COLO829 (cell line): Measurements from ENCODE around the gene COL19A1.
"Not testable (repeated sequence)": the region's sequence is repeated elsewhere in the genome, so short reads cannot be mapped to it uniquely, and the experiment has no call there.

ENCODE experiments used
- DNase-seq: peaks from one replicate; pipeline ENCODE4 v3.0.0; 2012; ENCODE audit warnings: low spot score

COL19A1 gene

DNA sequence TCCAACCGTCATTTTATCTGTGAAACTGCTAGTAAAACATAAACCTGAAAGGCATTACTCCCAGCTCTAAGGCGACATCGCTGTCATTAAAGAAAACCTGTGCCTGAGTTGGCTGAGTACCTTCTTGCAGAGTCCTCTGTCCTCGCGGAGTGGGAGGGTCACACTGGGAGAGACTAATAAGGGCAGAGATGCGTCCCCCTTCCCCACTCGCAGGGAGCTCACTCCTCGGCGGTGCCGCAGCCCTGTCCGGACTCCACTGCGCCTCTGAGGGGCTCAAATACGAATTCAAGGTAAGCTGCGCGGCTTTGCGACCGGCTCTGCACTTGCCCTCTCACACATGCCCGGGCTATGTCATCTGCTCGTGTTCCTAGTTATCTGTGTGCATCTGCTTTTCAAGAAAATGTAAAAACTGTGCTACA lies at the start of gene COL19A1:
TSS of gene COL19A1 (plus strand) at position 206 of the 419 bp plus-strand sequence. CDS start 13,012 bp downstream, outside the sequence.
- DNase-seq, result no peak

DNA sequence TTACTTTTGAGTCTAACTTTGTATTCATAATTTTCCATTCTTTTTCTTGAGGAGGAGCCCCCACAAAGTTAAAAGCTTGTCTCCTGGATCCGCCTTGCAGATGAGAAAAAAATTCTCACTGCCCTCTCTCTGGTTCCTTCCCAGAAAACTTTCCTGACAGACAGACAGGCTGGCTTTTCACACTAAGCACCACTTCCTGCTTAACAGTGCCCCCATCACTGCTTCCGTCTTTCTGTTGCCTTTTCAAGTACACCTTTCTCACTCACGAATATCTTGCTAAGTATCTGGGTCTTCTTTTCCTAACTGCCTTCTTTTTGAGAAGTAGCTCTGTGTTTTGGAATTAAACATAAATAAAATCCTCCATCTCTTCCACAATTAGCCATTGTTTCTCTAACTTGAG lies 49.8 kb upstream of the COL19A1 start:
- DNase-seq, result no peak

DNA sequence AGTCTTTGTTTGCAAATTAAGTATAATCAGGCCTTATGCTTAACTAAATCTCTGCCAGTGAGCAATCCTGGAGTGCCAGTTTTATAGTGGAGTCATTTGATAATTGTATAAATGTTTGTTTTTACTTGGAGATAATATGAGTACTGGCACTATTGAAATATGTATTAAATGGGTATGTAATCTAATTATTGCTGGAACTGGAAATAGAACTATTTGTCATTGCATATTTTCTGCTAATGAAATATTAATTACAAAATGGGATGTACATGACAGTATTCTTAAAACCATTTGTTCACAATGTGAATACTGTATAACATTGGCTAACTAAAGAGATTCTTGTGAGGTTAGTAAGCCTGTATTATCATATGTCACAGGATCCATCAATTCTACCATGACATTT lies 49.0 kb upstream of the COL19A1 start:
- no peak for DNase-seq

DNA sequence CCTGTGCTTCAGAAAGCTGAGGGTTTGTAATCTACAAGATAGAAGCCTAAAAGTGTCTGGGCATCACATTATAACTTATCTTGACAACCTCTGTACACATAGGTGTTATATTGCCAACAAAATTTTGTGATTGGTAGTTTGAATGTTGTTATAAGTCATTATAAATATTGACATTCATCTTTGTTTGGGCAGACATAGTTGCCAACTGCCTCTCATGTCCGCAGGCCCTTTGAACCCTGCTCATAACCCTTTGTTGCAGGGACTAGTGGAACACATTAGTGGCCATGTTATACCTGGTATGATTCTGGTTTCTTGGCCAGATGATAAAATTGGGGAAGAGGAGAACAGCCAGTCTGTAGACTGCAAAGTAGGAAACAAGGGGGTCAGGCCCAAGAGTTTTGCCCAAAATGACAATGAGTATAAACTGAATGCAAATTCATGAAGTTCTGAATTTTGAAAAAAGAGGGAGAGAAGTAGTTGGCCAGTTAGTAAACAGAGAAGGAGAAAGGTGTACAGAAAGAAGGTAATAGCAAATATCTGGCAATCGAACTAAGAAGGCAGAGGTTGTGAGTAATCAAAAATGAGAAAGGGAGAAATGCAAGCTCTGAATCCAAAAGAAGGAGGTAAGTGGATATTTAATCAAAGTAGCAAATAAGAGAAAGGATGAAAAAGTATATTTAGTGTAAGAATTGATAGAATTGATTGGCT lies 48.0 kb upstream of the COL19A1 start:
- DNase-seq, result no peak

DNA sequence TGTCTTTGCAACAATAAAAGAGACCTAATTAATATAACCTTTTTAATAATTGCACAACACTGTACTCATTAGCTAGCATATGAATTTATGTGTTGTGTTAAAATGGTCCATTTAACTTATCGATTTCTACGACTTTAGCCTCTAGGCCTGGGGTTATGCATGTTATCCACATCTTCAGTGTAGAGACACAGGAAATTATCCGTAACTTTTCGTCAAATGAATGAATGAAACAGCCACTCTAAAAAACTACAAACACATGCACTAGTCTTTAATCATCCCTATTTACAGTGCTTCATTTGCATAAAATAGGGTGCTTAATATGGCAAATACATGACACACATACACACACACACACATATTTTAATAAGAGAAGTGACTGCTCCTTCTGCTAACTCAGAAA lies 47.2 kb upstream of the COL19A1 start:
- DNase-seq, result no peak

DNA sequence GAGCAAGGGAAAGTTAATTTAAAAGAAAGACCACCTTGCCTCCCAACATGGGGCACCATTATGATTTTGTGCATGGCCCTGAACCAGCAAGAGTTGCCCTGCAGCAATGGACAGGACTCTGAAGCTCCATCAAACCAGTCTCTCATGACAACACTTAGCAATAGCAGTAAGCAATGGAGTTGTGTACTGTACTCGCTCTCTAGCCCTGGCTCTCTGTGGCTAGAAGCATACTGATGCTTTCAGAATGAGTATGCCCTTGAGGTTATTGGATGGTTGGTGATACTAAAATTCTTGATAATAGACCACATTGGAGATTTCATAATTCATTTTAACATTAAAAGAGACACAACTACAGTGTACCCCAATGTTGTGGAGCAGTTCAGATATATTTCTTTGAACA lies 46.3 kb upstream of the COL19A1 start:
- DNase-seq, result no peak

DNA sequence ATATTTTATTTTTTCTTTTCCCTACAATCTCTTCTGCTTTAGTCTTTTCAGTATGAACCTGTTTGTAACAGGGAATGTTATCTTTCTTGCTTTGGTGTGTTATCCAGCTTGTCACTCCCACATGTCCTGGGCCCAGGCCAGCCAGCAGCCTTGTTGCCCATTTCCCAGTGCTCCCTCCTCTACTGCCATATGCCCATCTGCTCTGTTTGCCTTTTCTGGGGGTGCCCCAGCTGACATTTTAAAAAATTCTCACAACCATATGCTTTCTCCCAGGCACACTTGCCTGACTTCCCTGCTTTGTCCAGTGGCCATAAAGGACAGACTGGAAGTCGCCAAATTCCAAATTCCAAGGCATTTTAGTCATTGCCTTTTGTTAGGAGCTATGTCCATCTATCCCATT lies 45.9 kb upstream of the COL19A1 start:
- DNase-seq, result no peak

DNA sequence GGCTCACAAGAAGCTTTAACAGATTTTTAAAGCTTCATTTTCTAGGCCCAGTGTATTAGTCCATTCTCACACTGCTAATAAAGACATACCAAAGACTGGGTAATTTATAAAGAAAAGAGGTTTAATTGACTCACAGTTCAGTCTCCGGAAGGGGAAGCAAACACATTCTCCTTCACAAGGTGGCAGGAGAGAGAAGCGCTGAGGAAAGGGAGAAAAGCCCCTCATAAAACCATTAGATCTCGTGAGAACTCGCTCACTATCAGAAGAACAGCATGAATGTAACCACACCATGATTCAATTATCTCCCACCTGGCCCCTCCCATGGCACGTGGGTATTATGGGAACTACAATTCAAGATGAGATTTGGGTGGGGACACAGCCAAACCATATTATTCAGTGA lies 42.0 kb upstream of the COL19A1 start:
- not testable (repeated sequence) for DNase-seq

DNA sequence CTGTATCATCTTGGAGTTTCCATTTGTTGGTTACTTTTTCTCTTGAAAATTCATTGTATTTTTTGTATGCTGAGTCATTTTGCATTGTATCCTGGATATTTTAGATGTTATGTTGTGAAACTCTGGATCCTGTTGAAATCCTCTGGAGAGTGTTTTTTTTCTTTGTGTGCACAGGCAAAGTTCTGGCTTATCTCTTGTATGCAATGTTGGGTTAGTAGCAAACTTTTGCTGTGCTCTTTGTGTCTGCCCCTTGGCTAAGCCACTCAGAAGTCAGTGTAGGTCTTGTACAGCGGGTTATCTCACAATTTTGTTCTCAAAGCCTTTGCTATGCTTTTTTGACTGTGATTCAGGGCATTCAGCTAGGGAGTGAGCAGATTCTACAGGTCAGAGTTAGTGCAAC lies 40.5 kb upstream of the COL19A1 start:
- DNase-seq, result no peak

DNA sequence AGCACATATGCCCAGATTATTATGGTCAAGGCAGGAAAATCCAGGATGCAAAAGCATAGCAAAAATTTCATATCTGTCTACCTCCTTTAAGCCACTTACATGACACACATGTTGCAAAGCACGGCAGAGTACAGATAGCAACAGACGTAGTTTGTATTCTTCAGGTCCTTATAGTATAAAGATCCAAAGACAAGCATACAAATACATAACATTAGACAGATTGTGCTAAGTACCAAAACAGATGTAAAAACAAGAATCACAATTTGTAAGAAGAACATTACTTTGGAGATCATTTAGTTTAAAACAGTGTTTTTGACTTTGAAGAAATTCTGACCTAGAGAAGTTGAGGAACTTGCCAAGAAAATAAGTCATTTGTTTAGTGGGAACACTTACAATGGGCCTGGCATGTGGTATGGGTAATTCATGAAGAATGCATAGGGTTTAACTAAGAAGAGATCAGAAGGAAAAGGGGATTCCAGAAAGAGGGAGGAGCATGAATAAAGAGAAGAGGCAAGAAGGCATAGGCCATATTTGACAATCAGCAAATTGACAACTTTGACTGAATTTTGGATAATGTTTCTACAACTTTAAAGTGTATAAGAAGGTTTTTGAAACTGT lies 39.0 kb upstream of the COL19A1 start:
- DNase-seq, result no peak

DNA sequence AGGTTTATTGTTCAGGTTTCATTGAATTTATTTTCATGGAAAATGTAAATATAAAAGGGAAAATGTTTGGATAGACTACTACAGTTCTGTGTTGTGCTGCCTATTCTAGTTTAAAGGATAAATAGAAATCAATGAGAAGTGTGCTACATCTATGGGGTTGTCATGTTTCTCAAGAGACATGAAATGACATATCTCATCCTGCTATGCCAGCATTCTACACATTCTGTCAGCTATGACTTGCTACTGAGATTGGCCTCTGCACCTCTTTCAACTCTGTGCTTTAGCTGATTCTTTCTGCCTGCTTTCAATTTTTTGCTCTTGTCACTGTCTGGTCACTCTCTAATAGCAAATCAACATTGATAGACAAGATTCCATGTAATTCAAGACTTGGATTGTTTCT lies 33.8 kb upstream of the COL19A1 start:
- no peak for DNase-seq

- DNase-seq, result peak; percentile 40
Measured at GRCh38 chr6:69835414-69836179, 30.8 kb upstream of the COL19A1 start.

- no peak for DNase-seq
Measured at GRCh38 chr6:69841862-69842261, 24.5 kb upstream of the COL19A1 start.

GRCh38 chr6:69843189-69843588 lies 23.2 kb upstream of the COL19A1 start:
- no peak for DNase-seq

DNA sequence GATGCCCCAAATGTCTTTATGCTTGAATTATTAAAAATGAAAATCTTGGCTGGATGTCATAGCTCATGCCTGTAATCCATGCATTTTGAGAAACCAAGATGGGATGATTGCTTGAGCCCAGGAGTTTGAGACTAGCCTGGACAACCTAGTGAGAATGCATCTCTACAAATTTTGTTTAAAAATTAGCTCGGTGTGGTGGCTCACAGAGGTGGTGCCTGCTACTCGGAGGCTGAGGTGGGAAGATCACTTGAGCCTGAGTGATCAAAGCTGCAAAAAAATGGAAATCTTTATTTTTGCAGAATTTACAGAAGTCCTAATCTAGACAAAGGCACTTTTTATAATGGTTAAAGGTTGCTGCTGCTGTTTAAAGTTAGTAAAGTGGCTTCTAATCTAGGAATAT lies 20.0 kb upstream of the COL19A1 start:
- DNase-seq, result no peak

- DNase-seq, result no peak
Measured at GRCh38 chr6:69846770-69847491, 19.4 kb upstream of the COL19A1 start.

DNA sequence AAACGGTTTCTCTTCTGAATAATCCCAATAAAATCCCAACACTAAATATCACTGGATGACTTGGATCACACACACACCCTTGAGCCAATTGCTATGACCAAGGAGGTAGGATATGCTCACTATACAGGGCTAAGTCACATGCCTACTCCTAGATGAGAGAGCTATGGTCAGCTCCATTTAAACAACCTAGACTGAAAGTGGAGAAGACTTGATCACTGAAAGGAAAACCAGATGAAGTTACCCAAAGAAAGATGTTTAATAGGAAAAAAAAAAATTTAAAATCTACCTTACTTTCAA lies 18.9 kb upstream of the COL19A1 start:
- DNase-seq, result no peak

DNA sequence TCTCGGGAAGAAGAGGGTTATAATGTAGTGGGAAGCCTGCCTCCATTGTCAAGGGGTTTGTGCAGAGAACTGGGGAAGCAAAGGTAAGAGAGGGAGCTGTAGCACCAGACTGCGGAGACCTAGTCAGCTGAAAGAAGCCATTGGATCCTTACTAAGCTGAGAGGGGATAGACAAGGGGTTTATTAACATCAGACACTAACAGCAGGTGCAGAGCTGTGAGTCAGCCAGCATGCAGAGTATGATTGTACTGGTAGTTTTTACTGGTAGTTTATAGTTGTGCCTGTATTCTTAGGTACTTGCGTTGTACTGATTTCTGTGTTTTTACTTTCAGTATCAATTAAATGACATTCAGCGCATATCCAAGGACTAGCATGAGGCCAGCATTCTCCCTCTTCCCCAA lies 17.8 kb upstream of the COL19A1 start:
- DNase-seq, result no peak

DNA sequence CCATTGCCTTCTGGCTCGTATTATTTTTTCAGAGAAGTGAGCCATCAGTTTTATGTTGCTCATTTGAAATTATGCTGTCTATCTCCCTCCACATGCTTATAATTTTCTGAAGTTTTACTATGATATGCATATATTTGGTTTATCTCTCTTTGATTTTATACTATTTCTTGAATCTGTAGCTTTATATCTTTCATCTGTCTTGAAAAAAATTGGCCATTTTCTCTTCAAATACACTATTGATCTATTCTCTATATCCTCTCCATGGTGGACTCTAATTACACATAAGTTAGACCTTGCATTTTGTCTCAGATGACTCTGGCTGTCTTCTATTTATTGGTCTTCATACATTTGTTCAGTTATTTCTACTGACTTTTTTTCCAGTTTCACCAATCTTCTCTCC lies 13.7 kb upstream of the COL19A1 start:
- DNase-seq, result no peak

DNA sequence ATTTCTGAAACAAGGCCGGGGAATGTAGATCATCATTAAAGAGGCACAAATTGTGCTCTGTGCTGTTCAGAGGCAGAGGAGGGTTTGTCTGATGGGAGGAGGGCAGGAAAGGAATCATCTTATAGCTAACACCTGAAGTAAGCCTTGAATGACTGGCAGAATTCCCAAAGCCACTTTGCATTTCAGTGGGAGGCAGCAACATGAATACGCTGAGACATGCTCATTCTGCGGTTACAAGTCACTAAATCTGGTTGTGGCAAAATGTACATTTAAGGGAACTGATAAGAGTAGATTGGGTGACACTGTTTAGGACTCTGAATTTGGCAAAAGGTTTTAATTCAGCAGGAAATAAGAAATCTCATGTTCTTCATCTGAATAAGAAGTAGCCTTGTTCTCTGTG lies 4.4 kb upstream of the COL19A1 start:
- DNase-seq, result peak; percentile 19

DNA sequence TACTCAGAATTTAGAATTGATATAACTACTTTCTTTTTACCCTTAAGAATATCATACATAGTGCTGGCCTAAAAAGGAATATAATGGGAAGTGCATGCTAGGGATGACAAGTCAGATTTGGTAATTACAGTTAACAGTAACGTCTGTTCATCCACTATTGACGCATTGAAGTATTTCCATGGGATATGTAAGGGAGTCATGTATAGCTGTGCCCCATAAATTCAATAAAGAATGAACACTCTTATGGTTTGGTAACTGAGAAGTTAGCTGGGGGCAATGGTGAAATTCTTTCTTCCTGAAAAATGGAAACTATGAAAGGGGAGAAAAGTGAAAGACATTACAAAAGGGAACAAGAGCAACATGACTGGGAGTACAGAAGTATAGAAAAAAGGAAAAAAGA lies 2.6 kb upstream of the COL19A1 start:
- peak; percentile 28 for DNase-seq

- DNase-seq, result peak; percentile 42
Measured at GRCh38 chr6:69865126-69865525, 1.2 kb upstream of the COL19A1 start.
